Ascending aorta (tissue), 2 donors: ENCODE results near the gene NAA10. TPM values are rescaled to one million over a fixed set of nuclear protein-coding genes. Genes with fewer than 3 reads are reported as not detected.

ENCODE experiments used
- DNase-seq, 2 donors: peaks; one replicate each; pipeline ENCODE4 v3.0.0-alpha.2; 2019; ENCODE audit warnings: low spot score in 2 of 2
- H3K27ac ChIP-seq, 2 donors: fragments of 200-600 bp; sonication (generic); one replicate each; pipeline ENCODE4 v1.5.1; 2016 to 2017; ENCODE audit warnings: mild to moderate bottlenecking in 1 of 2
- H3K27me3 ChIP-seq: fragments of 200-600 bp; sonication (generic); one replicate; pipeline ENCODE4 v1.5.1; 2017
- H3K36me3 ChIP-seq, 2 donors: fragments of 200-600 bp; sonication (generic); one replicate each; pipeline ENCODE4 v1.5.1; 2016
- H3K4me1 ChIP-seq, 2 donors: fragments of 200-600 bp; sonication (generic); one replicate each; pipeline ENCODE4 v1.5.1; 2016 to 2017; ENCODE audit warnings: mild to moderate bottlenecking in 1 of 2
- H3K4me3 ChIP-seq, 2 donors: fragments of 200-600 bp; sonication (generic); one replicate each; pipeline ENCODE4 v1.5.1; 2016 to 2017; ENCODE audit warnings: mild to moderate bottlenecking in 1 of 2
- H3K9me3 ChIP-seq, 2 donors: fragments of 200-600 bp; sonication (generic); one replicate each; pipeline ENCODE4 v1.5.1; 2016
- intact Hi-C: fragments of 100-400 bp; cut with DNase I; formaldehyde crosslinking; loops from one replicate; pipeline ENCODE4 v1.15.1; 2023
- total RNA-seq: library from RNA; depleted of rRNA; stranded (reverse); fragments of >200 nt; gene quantifications from one replicate; pipeline ENCODE4 v1.1.0, GENCODE V29; 2016
- TF ChIP-seq, protein P1 (sequence below), 3 experiments: fragments of 200-600 bp in 2 of 3; fragments of 450-650 bp in 1 of 3; sonication (generic) in 2 of 3; IDR thresholded peaks; one replicate each; pipeline ENCODE4 v1.5.1; 2016 to 2019; ENCODE audit warnings: antibody characterized with exemption in 3 of 3, mild to moderate bottlenecking in 1 of 3, moderate library complexity in 1 of 3

NAA10 gene
- total RNA-seq, 1 donor from 2014 or later = 155 TPM

DNA sequence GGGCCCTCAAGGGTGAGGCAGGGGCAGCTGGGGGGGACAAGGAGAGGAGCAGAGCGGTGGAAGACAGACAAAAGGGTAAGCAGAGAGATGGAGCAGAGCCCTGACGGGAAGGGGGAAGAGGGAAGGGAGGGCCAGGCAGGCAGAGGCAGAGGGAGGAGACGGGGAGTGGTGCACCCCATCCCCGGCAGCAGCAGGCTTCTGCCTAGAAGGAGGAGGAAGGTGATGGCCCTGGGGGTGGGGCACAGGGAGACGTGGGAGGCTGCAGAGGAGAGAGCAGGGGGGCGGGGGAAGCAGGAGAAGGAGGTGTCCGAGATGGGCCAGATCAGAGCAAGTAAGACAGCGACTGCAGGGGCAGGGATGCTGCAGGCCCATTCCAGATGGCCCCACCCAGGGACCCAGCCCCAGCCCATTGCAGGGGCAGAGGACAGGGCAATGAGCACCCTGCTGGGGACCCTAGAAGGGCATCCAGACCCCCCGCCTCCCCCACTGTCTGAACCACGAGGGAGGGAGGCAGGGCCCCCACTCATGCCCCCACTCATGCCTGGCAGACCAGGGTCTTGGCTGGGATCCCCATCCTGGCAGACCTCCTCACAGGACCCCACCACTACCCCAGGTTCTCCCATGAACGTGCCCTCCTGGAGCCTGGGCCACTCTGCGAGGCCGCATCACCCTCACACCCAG, 51.5 kb downstream of the NAA10 start:
- Histone ChIP-seq H3K36me3 (no peaks in the 10 kb centered on the region), H3K27me3 (peaks cover 12% of the 10 kb centered on the region), H3K9me3 (no peaks in the 10 kb centered on the region), H3K27ac (no peak overlapping the region), H3K4me1 (no peaks in the 10 kb centered on the region), H3K4me3 (no peak overlapping the region)
- TF ChIP-seq, protein P1, sequence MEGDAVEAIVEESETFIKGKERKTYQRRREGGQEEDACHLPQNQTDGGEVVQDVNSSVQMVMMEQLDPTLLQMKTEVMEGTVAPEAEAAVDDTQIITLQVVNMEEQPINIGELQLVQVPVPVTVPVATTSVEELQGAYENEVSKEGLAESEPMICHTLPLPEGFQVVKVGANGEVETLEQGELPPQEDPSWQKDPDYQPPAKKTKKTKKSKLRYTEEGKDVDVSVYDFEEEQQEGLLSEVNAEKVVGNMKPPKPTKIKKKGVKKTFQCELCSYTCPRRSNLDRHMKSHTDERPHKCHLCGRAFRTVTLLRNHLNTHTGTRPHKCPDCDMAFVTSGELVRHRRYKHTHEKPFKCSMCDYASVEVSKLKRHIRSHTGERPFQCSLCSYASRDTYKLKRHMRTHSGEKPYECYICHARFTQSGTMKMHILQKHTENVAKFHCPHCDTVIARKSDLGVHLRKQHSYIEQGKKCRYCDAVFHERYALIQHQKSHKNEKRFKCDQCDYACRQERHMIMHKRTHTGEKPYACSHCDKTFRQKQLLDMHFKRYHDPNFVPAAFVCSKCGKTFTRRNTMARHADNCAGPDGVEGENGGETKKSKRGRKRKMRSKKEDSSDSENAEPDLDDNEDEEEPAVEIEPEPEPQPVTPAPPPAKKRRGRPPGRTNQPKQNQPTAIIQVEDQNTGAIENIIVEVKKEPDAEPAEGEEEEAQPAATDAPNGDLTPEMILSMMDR (IDR thresholded peaks at IDR 0.05) = no peak
- DNase-seq = no peak
- intact Hi-C loops = no loop called here

DNA sequence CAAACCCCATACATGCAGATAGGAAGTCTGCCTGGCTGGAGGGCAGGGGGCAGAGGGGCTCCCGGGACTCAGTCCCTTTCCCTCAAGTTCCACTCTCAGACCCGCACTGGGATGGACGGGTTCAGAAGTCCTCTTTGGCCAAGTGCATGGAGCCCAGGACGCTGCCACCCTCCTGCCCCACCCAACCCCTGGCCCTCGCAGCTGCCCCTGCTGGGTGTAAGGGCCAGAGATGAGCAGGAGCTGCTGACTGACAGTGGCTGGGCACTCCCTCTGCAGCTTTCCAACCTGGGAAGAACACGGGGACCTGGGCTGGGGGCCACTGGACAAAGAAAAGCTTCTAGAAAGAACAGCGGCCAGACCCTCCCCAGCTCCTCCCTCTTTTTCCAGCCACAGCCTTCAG, 52.3 kb downstream of the NAA10 start:
- Histone ChIP-seq H3K27me3 (peaks cover 12% of the 10 kb centered on the region), H3K4me3 (no peak overlapping the region), H3K4me1 (no peaks in the 10 kb centered on the region), H3K27ac (no peak overlapping the region), H3K9me3 (no peaks in the 10 kb centered on the region), H3K36me3 (no peaks in the 10 kb centered on the region)
- intact Hi-C loops = no loop called here
- TF ChIP-seq, protein P1 (IDR thresholded peaks at IDR 0.05) = no peak
- no peak for DNase-seq

DNA sequence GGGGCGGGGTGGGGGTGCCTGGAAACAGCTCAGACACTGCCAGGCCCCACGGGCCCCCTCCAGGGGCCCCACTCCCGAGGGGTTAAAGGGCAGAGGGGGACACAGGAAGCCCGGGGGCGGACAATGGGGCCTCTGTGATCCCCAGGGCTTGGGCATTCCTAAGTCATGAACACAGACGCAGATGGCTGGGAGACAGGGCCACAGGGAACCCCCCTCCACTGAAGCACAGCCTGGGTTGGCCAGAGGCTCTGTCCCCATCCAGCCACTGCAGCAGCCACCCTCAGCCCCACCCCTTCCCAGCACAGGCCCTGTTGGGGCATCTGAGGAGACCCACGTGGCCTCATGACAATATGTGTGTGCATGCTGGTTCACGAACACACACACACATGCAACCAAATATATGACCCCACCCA, 52.7 kb downstream of the NAA10 start:
- no peak for DNase-seq
- Histone ChIP-seq H3K27me3 (peaks cover 12% of the 10 kb centered on the region), H3K27ac (no peak overlapping the region), H3K36me3 (no peaks in the 10 kb centered on the region), H3K4me3 (no peak overlapping the region), H3K9me3 (no peaks in the 10 kb centered on the region), H3K4me1 (no peaks in the 10 kb centered on the region)
- TF ChIP-seq, protein P1 (IDR thresholded peaks at IDR 0.05) = no peak
- intact Hi-C loops = no loop called here

DNA sequence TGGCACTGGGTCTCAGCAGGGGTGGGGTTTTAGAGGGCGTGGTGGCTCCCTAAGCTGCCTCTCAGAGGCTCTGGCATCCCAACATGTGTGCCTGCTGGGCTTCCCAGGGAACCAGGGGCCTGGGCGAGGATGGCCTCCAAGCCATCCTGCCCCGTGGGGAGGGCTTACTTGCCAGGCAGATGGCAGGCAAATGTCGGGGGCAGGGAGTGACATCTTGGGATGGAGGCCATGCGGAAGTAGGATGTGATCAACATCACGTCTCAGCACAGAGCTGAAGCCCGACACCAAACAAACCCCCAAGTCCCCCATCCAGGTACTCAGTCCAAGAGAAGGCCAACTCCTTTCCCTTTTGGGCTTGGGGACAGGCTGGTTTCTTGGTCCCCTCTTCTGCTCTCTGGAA, 53.6 kb downstream of the NAA10 start:
- TF ChIP-seq, protein P1 (IDR thresholded peaks at IDR 0.05) = no peak
- intact Hi-C loops = no loop called here
- no peaks in the 10 kb centered on the region for H3K36me3 ChIP-seq
- H3K27me3 ChIP-seq = peaks cover 8% of the 10 kb centered on the region
- H3K27ac ChIP-seq = no peak overlapping the region
- no peak for DNase-seq
- H3K4me3 ChIP-seq = no peak overlapping the region
- no peaks in the 10 kb centered on the region for H3K4me1 ChIP-seq
- no peaks in the 10 kb centered on the region for H3K9me3 ChIP-seq

DNA sequence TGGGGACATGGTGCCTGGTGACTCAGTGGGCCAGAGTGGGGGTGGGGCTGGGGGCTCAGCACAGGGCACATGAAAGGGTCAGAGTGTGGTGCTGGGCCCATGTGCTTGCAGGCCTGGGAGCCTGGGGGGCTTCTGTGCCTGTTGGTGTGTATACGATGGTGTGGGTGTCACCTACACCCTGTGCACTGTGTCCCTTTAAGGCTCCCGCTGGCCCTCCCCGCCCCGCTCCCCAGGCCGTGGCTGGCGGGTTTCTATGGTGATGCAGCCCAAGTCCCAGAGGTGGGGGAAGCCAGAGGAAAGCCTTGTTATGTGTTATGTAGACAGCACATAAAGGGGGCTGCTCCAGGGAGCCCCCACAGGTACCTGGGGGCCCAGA, 54.4 kb downstream of the NAA10 start:
- no peaks in the 10 kb centered on the region for H3K36me3 ChIP-seq
- intact Hi-C loops = no loop called here
- no peak overlapping the region for H3K4me3 ChIP-seq
- no peaks in the 10 kb centered on the region for H3K9me3 ChIP-seq
- TF ChIP-seq, protein P1 (IDR thresholded peaks at IDR 0.05) = no peak
- no peaks in the 10 kb centered on the region for H3K4me1 ChIP-seq
- H3K27me3 ChIP-seq = peaks cover 5% of the 10 kb centered on the region
- no peak overlapping the region for H3K27ac ChIP-seq
- DNase-seq = no peak
